T-cell (primary cell): Measurements from ENCODE around the gene FCRLA. TPM values are rescaled to one million over a fixed set of nuclear protein-coding genes. Genes with fewer than 3 reads are reported as not detected.
A peak's percentile ranks its signal among the peaks of the same experiment; 100 is the strongest.

Experiments used
- ATAC-seq, 4 experiments: fragments of 200-7000 bp in 3 of 4; fragments of 150-1000 bp in 1 of 4; cut with Tn5 transposase; replicated peaks in 1 of 4; 1 replicate in 3 of 4; 2 replicates in 1 of 4; pipeline ENCODE4 v1.10.0; 2021; ENCODE audit warnings: moderate library complexity in 3 of 4, mild to moderate bottlenecking in 2 of 4, moderate number of reproducible peaks in 1 of 4
- CTCF ChIA-PET, 2 donors: fragments of 300-600 bp; sonication (Branson Sonifier 250); formaldehyde crosslinking; loops; one replicate each; lab custom pipeline; 2022; ENCODE audit warnings: antibody characterized with exemption in 2 of 2; lab: Charles Lee
- POLR2A ChIA-PET, 2 donors: fragments of 300-600 bp; sonication (Branson Sonifier 250); formaldehyde crosslinking; loops; one replicate each; lab custom pipeline; 2022; ENCODE audit warnings: antibody characterized with exemption in 2 of 2; lab: Charles Lee
- DNase-seq, 35 experiments: peaks; one replicate each; pipeline versions ENCODE4 v3.0.0 to v3.0.0-alpha.2; 2013 to 2023
- H3K27ac ChIP-seq: one replicate; pipeline ENCODE4 v1.5.1; 2013; ENCODE audit warnings: low read length
- H3K27me3 ChIP-seq, 2 experiments: replicated peaks in 1 of 2; 1 replicate in 1 of 2; 2 replicates in 1 of 2; pipeline versions ENCODE4 v1.6.1 to v1.7.0; 2013; ENCODE audit warnings: low read length in 1 of 2, mixed read lengths in 1 of 2; ENCODE audit not compliant: control insufficient read depth in 2 of 2, insufficient read depth in 2 of 2; ENCODE audit errors: extremely low read depth in 1 of 2
- H3K36me3 ChIP-seq, 2 donors: 1 replicate in 1 of 2; 2 replicates in 1 of 2; pipeline versions ENCODE4 v1.6.1 to v1.7.0; 2013; ENCODE audit warnings: low read length in 1 of 2; ENCODE audit not compliant: control insufficient read depth in 2 of 2, insufficient read depth in 1 of 2; ENCODE audit errors: extremely low read depth in 1 of 2
- H3K4me1 ChIP-seq, 2 experiments: 1 replicate in 1 of 2; 2 replicates in 1 of 2; pipeline versions ENCODE4 v1.6.1 to v1.7.0; 2013; ENCODE audit warnings: low read length in 2 of 2, mixed read lengths in 1 of 2; ENCODE audit not compliant: insufficient read depth in 2 of 2, control insufficient read depth in 1 of 2; ENCODE audit errors: extremely low read depth in 1 of 2
- H3K4me3 ChIP-seq, 2 donors: 1 replicate in 1 of 2; 2 replicates in 1 of 2; pipeline versions ENCODE4 v1.5.1 to v1.7.0; 2013; ENCODE audit warnings: mild to moderate bottlenecking in 2 of 2, low read length in 1 of 2, moderate library complexity in 1 of 2; ENCODE audit not compliant: control insufficient read depth in 1 of 2; ENCODE audit errors: extremely low read depth in 1 of 2
- H3K9me3 ChIP-seq: 2 replicates; pipeline ENCODE4 v1.7.0; 2013
- H3K27ac Mint-ChIP-seq, 2 donors: one replicate each; pipeline ENCODE4 v1.8.0; 2020 to 2021; ENCODE audit warnings: mild to moderate bottlenecking in 2 of 2, mixed read lengths in 2 of 2
- H3K27me3 Mint-ChIP-seq, 2 donors: one replicate each; pipeline ENCODE4 v1.8.0; 2021 to 2022; ENCODE audit warnings: mixed read lengths in 2 of 2
- H3K36me3 Mint-ChIP-seq: one replicate; pipeline ENCODE4 v1.8.0; 2021; ENCODE audit warnings: mixed read lengths
- H3K4me1 Mint-ChIP-seq, 3 donors: one replicate each; pipeline ENCODE4 v1.8.0; 2020 to 2022; ENCODE audit warnings: mixed read lengths in 3 of 3, mild to moderate bottlenecking in 1 of 3
- H3K4me3 Mint-ChIP-seq, 3 donors: one replicate each; pipeline ENCODE4 v1.8.0; 2020 to 2022; ENCODE audit warnings: mild to moderate bottlenecking in 3 of 3, mixed read lengths in 3 of 3, moderate library complexity in 3 of 3
- H3K9me3 Mint-ChIP-seq, 3 donors: one replicate each; pipeline ENCODE4 v1.8.0; 2020 to 2022; ENCODE audit warnings: mixed read lengths in 3 of 3
- WGBS: methylation state at CpG from one replicate; pipeline ENCODE4 v1.1.5; 2013; ENCODE audit warnings: missing lambda C conversion rate; ENCODE audit not compliant: insufficient coverage; 5-methylcytosine and 5-hydroxymethylcytosine counted together
- total RNA-seq, 35 experiments: library from RNA in 6 of 35; stranded (reverse) in 6 of 35; fragments of 120-200 nt in 1 of 35; gene quantifications; one replicate each; pipeline versions ENCODE4 v1.2.1 to v1.2.4 and lab custom pipeline; 2013 to 2026

Gene FCRLA
- total RNA-seq, 5 donors from 2014 or later (not counting 1 experiment from before 2014, with no cell fraction given): 0.68 to 6.5 (median 2.7) TPM

- CTCF ChIA-PET: interaction anchor here (0.5 to 6.3 kb wide), 5 partner anchors 10 to 252 kb away, joined by 3 to 34 read pairs (median 3); no protein-coding TSS in a partner anchor
- ATAC-seq (no peak), DNase-seq (no peak)
- H3K27me3 ChIP-seq: no peaks in the 10 kb centered on the region
- H3K4me3 ChIP-seq: no peak overlapping the region
- POLR2A ChIA-PET: interaction anchor here in 1 of 2 donors (0.5 kb wide), 1 partner anchor 18 kb away, joined by 4 read pairs; no protein-coding TSS in a partner anchor
- Mint-ChIP-seq H3K36me3 (no peaks in the 10 kb centered on the region), H3K27me3 (peaks cover 4 to 5% of the 10 kb centered on the region in 2 donors), H3K4me1 (peaks cover 22 to 37% (median 23%) of the 10 kb centered on the region in 3 donors), H3K9me3 (no peaks in the 10 kb centered on the region), H3K4me3 (no peak overlapping the region), H3K27ac (no peak overlapping the region)
- H3K27ac ChIP-seq: no peak overlapping the region
- H3K4me1 ChIP-seq: peaks cover 0 to 26% of the 10 kb centered on the region in 2 experiments
- no peaks in the 10 kb centered on the region for H3K9me3 ChIP-seq
- H3K36me3 ChIP-seq: no peaks in the 10 kb centered on the region
- 60% methylated on average over 1 of the region's 4 CpGs for WGBS
Measured at GRCh38 chr1:161736335-161736969, 29.4 kb downstream of the FCRLA start.

GRCh38 chr1:161737625-161738024 lies 30.6 kb downstream of the FCRLA start:
- peaks cover 23 to 33% (median 25%) of the 10 kb centered on the region in 3 donors for H3K4me1 Mint-ChIP-seq
- POLR2A ChIA-PET: no interaction called here
- WGBS: no CpG with 5 or more reads among the region's 2 CpGs

GRCh38 chr1:161738627-161739287 lies 31.7 kb downstream of the FCRLA start:
- H3K36me3 ChIP-seq: no peaks in the 10 kb centered on the region
- no peak overlapping the region for H3K4me3 ChIP-seq
- WGBS: 72% methylated on average over 3 of the region's 4 CpGs
- no peaks in the 10 kb centered on the region for H3K27me3 ChIP-seq
- no peaks in the 10 kb centered on the region for H3K36me3 Mint-ChIP-seq
- no peaks in the 10 kb centered on the region for H3K9me3 ChIP-seq
- no peaks in the 10 kb centered on the region for H3K9me3 Mint-ChIP-seq
- H3K4me3 Mint-ChIP-seq: peak overlapping the region in 1 of 3 donors; percentile 35
- H3K4me1 Mint-ChIP-seq: peaks cover 23 to 34% (median 25%) of the 10 kb centered on the region in 3 donors
- POLR2A ChIA-PET: interaction anchor here in 1 of 2 donors (0.6 kb wide), 1 partner anchor 23 kb away, joined by 7 read pairs; no protein-coding TSS in a partner anchor
- peak overlapping the region; percentile 2 for H3K27ac ChIP-seq
- peaks cover 0 to 26% of the 10 kb centered on the region in 2 experiments for H3K4me1 ChIP-seq
- peak; percentile 3 to 74 (median 46) for DNase-seq
- CTCF ChIA-PET: interaction anchor here (0.6 to 6.3 kb wide), 15 partner anchors 10 to 1120 kb away, joined by 3 to 34 read pairs (median 3); partner anchors contain the start of gene DUSP12 (in 1 of the 2)
- peak overlapping the region; percentile 42 to 57 for H3K27ac Mint-ChIP-seq
- ATAC-seq: peak; percentile 73 to 91 (median 78)
- peaks cover 0 to 5% of the 10 kb centered on the region in 2 donors for H3K27me3 Mint-ChIP-seq

More at GRCh38 chr1:161737625-161738024, 30.6 kb downstream of the FCRLA start:
- DNase-seq (no peak), ATAC-seq (no peak)
- Histone ChIP-seq H3K27ac (no peak overlapping the region), H3K36me3 (no peaks in the 10 kb centered on the region), H3K9me3 (no peaks in the 10 kb centered on the region), H3K27me3 (no peaks in the 10 kb centered on the region), H3K4me3 (no peak overlapping the region), H3K4me1 (peaks cover 0 to 26% of the 10 kb centered on the region in 2 experiments)
- Mint-ChIP-seq H3K27me3 (peaks cover 2 to 5% of the 10 kb centered on the region in 2 donors), H3K36me3 (no peaks in the 10 kb centered on the region), H3K4me3 (no peak overlapping the region), H3K9me3 (no peaks in the 10 kb centered on the region), H3K27ac (no peak overlapping the region)
- CTCF ChIA-PET: interaction anchor here (0.5 to 6.3 kb wide), 12 partner anchors 8 to 359 kb away, joined by 3 to 34 read pairs (median 4); partner anchors contain the start of gene DUSP12 (in 1 of the 2)

GRCh38 chr1:161739865-161740566 lies 33.0 kb downstream of the FCRLA start:
- ChIA-PET POLR2A (no interaction called here), CTCF (interaction anchor here (0.5 to 6.3 kb wide), 7 partner anchors 10 to 297 kb away, joined by 3 to 34 read pairs (median 6); partner anchors contain the start of gene DUSP12 (in 1 of the 2))
- Mint-ChIP-seq H3K27ac (peak overlapping the region in 1 of 2 donors; percentile 57), H3K36me3 (no peaks in the 10 kb centered on the region), H3K4me1 (peaks cover 25 to 43% (median 31%) of the 10 kb centered on the region in 3 donors), H3K9me3 (no peaks in the 10 kb centered on the region), H3K4me3 (peak overlapping the region in 1 of 3 donors; percentile 2), H3K27me3 (peaks cover 3 to 7% of the 10 kb centered on the region in 2 donors)
- no peaks in the 10 kb centered on the region for H3K36me3 ChIP-seq
- no peaks in the 10 kb centered on the region for H3K9me3 ChIP-seq
- WGBS: no CpG with 5 or more reads among the region's 8 CpGs
- no peak for DNase-seq
- H3K4me3 ChIP-seq: no peak overlapping the region
- no peak overlapping the region for H3K27ac ChIP-seq
- H3K4me1 ChIP-seq: peaks cover 0 to 26% of the 10 kb centered on the region in 2 experiments
- no peak for ATAC-seq
- no peaks in the 10 kb centered on the region for H3K27me3 ChIP-seq

GRCh38 chr1:161740921-161741320 lies 33.9 kb downstream of the FCRLA start:
- CTCF ChIA-PET: interaction anchor here (0.6 to 6.3 kb wide), 14 partner anchors 9 to 296 kb away, joined by 3 to 34 read pairs (median 4); partner anchors contain the start of gene DUSP12 (in 1 of the 2)
- POLR2A ChIA-PET: interaction anchor here (0.5 to 1.2 kb wide), 2 partner anchors 8 to 1890 kb away, joined by 3 read pairs; partner anchors contain the start of gene DUSP12 (in 1 of the 2)
- Histone ChIP-seq H3K4me1 (peaks cover 0 to 26% of the 10 kb centered on the region in 2 experiments), H3K27me3 (no peaks in the 10 kb centered on the region), H3K4me3 (no peak overlapping the region), H3K36me3 (no peaks in the 10 kb centered on the region), H3K9me3 (no peaks in the 10 kb centered on the region), H3K27ac (no peak overlapping the region)
- 100% methylated on average over 1 of the region's 6 CpGs for WGBS
- Mint-ChIP-seq H3K4me1 (peaks cover 25 to 43% (median 32%) of the 10 kb centered on the region in 3 donors), H3K9me3 (no peaks in the 10 kb centered on the region), H3K36me3 (no peaks in the 10 kb centered on the region), H3K27me3 (peaks cover 3 to 4% of the 10 kb centered on the region in 2 donors), H3K4me3 (no peak overlapping the region), H3K27ac (peak overlapping the region in 1 of 2 donors; percentile 41)
- ATAC-seq: no peak
- DNase-seq: no peak
